ENCODE results near the gene ZSWIM1.

The ZSWIM1 gene

GRCh38 chr20:45907219-45907948, 26.4 kb downstream of the ZSWIM1 start:
- no peak for DNase-seq (ENCODE audit: low read depth in 2 of 2, low spot score in 1 of 2)

GRCh38 chr20:45908084-45908483, 27.1 kb downstream of the ZSWIM1 start:
- no peak for DNase-seq (ENCODE audit: low read depth in 2 of 2, low spot score in 1 of 2)

GRCh38 chr20:45909336-45909808, 28.3 kb downstream of the ZSWIM1 start:
- DNase-seq (ENCODE audit: low read depth in 2 of 2, low spot score in 1 of 2), result no peak

GRCh38 chr20:45909817-45910669, 29.0 kb downstream of the ZSWIM1 start:
- no peak for DNase-seq (ENCODE audit: low read depth in 2 of 2, low spot score in 1 of 2)

- DNase-seq (ENCODE audit: low read depth in 2 of 2, low spot score in 1 of 2), result peak; percentile 75 to 78
These were observed 29.9 kb downstream of the ZSWIM1 start for GRCh38 chr20:45910670-45911485.

- no peak for DNase-seq (ENCODE audit: low read depth in 2 of 2, low spot score in 1 of 2)
These were observed 30.7 kb downstream of the ZSWIM1 start, which contains the start of gene PLTP for GRCh38 chr20:45911486-45912343. TSS of gene PLTP (minus strand) at chr20:45912155. CDS start at chr20:45911452, 703 bp downstream.

- DNase-seq (ENCODE audit: low read depth in 2 of 2, low spot score in 1 of 2), result no peak
These were observed 31.3 kb downstream of the ZSWIM1 start for GRCh38 chr20:45912344-45912682.

- DNase-seq (ENCODE audit: low read depth in 2 of 2, low spot score in 1 of 2), result no peak
These were observed 32.1 kb downstream of the ZSWIM1 start for GRCh38 chr20:45913116-45913515.

- DNase-seq (ENCODE audit: low read depth in 2 of 2, low spot score in 1 of 2), result no peak
These were observed 36.7 kb downstream of the ZSWIM1 start for GRCh38 chr20:45917790-45918141.

GRCh38 chr20:45918182-45918737, 37.2 kb downstream of the ZSWIM1 start:
- no peak for DNase-seq (ENCODE audit: low read depth in 2 of 2, low spot score in 1 of 2)

- DNase-seq (ENCODE audit: low read depth in 2 of 2, low spot score in 1 of 2), result no peak
These were observed 37.9 kb downstream of the ZSWIM1 start for GRCh38 chr20:45918779-45919537.

- DNase-seq (ENCODE audit: low read depth in 2 of 2, low spot score in 1 of 2), result no peak
These were observed 38.7 kb downstream of the ZSWIM1 start for GRCh38 chr20:45919542-45920399.

- DNase-seq (ENCODE audit: low read depth in 2 of 2, low spot score in 1 of 2), result no peak
These were observed 39.7 kb downstream of the ZSWIM1 start for GRCh38 chr20:45920462-45921336.

- no peak for DNase-seq (ENCODE audit: low read depth in 2 of 2, low spot score in 1 of 2)
These were observed 40.5 kb downstream of the ZSWIM1 start for GRCh38 chr20:45921337-45922189.

GRCh38 chr20:45924391-45925261, 43.6 kb downstream of the ZSWIM1 start:
- DNase-seq (ENCODE audit: low read depth in 2 of 2, low spot score in 1 of 2), result no peak

All from stimulated activated CD8-positive, alpha-beta memory T cell treated with anti-CD3 and anti-CD28 coated beads, Interleukin-4, amount 100 ng/mL, for 1 hour (primary cell).